Activated T-helper 1 cell treated with anti-CD3 and anti-CD28 coated beads, Interleukin-12 subunit alpha, Interleukin-12 subunit beta, Interleukin-2, Interleukin-4 antibody, amounts not matched to agents 30 ng/mL and 10 ng/mL and 1 ng/mL, durations not matched to agents 14 hours and 24 hours and 36 hours (primary cell): Measurements from ENCODE around the gene DAB2IP. TPM values are rescaled to one million over a fixed set of nuclear protein-coding genes. Genes with fewer than 3 reads are reported as not detected.
"Not testable (repeated sequence)": the region's sequence is repeated elsewhere in the genome, so short reads cannot be mapped to it uniquely, and the experiment has no call there.

ENCODE experiments used
- DNase-seq: peaks from one replicate; pipeline ENCODE4 v3.0.0; 2021; ENCODE audit warnings: low spot score
- H3K27ac Mint-ChIP-seq: one replicate; pipeline ENCODE4 v1.8.0; 2021; ENCODE audit warnings: mild to moderate bottlenecking, mixed read lengths
- H3K27me3 Mint-ChIP-seq: one replicate; pipeline ENCODE4 v1.8.0; 2022; ENCODE audit warnings: mild to moderate bottlenecking, moderate library complexity, mixed read lengths; ENCODE audit not compliant: insufficient read depth
- H3K36me3 Mint-ChIP-seq: one replicate; pipeline ENCODE4 v1.8.0; 2021; ENCODE audit warnings: low read depth, mixed read lengths
- H3K4me1 Mint-ChIP-seq: one replicate; pipeline ENCODE4 v1.8.0; 2021; ENCODE audit warnings: low read depth, mixed read lengths
- H3K4me3 Mint-ChIP-seq: one replicate; pipeline ENCODE4 v1.8.0; 2021; ENCODE audit warnings: mild to moderate bottlenecking, moderate library complexity, mixed read lengths
- H3K9me3 Mint-ChIP-seq: one replicate; pipeline ENCODE4 v1.8.0; 2021; ENCODE audit warnings: mixed read lengths
- intact Hi-C: fragments of 100-400 bp; cut with micrococcal nuclease; formaldehyde crosslinking; loops from one replicate; pipeline ENCODE4 v1.15.1; 2024
- total RNA-seq: library from RNA; stranded (reverse); gene quantifications from 2 replicates; pipeline ENCODE4 v1.2.3, GENCODE V29; 2022

DAB2IP gene
- total RNA-seq, 1 donor from 2014 or later = not detected

GRCh38 chr9:121642758-121643157, 8.7 kb upstream of the DAB2IP start:
- no peaks in the 10 kb centered on the region for H3K36me3 Mint-ChIP-seq
- H3K27ac Mint-ChIP-seq = no peak overlapping the region
- intact Hi-C loops = no loop called here
- peaks cover 2% of the 10 kb centered on the region for H3K27me3 Mint-ChIP-seq
- no peaks in the 10 kb centered on the region for H3K9me3 Mint-ChIP-seq
- no peak for DNase-seq
- H3K4me3 Mint-ChIP-seq = no peak overlapping the region
- no peaks in the 10 kb centered on the region for H3K4me1 Mint-ChIP-seq

DNA sequence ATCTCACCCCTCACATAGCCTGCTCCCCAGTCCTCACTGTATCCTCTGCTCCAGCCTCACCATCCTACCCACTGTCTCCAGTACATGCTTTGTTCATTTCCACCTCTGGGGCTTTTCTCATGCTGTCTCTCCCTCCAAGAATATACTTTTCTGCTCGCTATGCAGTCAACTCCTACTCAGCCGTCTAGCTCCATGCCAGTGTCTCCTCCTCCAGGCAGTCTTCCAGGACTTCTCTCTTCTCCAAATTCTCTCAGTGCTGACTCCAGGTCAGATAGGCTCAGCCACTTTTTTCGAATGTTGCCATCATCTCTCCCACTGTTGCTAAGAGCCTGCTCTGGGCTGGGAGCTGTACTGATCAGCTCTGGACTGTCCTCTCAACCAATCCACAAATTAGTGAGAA, 8.0 kb upstream of the DAB2IP start:
- no peak for DNase-seq
- H3K27me3 Mint-ChIP-seq = peaks cover 7% of the 10 kb centered on the region
- no peaks in the 10 kb centered on the region for H3K9me3 Mint-ChIP-seq
- no peaks in the 10 kb centered on the region for H3K4me1 Mint-ChIP-seq
- no peak overlapping the region for H3K4me3 Mint-ChIP-seq
- H3K27ac Mint-ChIP-seq = no peak overlapping the region
- intact Hi-C loops = no loop called here
- no peaks in the 10 kb centered on the region for H3K36me3 Mint-ChIP-seq

GRCh38 chr9:121644040-121644439, 7.4 kb upstream of the DAB2IP start:
- H3K27me3 Mint-ChIP-seq = peaks cover 12% of the 10 kb centered on the region
- intact Hi-C loops, H3K27ac Mint-ChIP-seq, H3K4me3 Mint-ChIP-seq, H3K36me3 Mint-ChIP-seq, H3K9me3 Mint-ChIP-seq, H3K4me1 Mint-ChIP-seq, DNase-seq: not testable (repeated sequence)

- Mint-ChIP-seq H3K36me3 (no peaks in the 10 kb centered on the region), H3K27ac (no peak overlapping the region), H3K4me3 (no peak overlapping the region), H3K27me3 (peaks cover 17% of the 10 kb centered on the region), H3K9me3 (no peaks in the 10 kb centered on the region), H3K4me1 (no peaks in the 10 kb centered on the region)
- intact Hi-C loops = no loop called here
- no peak for DNase-seq
Observed at GRCh38 chr9:121645003-121645402, 6.4 kb upstream of the DAB2IP start.

GRCh38 chr9:121645853-121646807, 5.3 kb upstream of the DAB2IP start:
- intact Hi-C loops = no loop called here
- no peak overlapping the region for H3K4me3 Mint-ChIP-seq
- H3K9me3 Mint-ChIP-seq = no peaks in the 10 kb centered on the region
- DNase-seq = no peak
- peaks cover 28% of the 10 kb centered on the region for H3K27me3 Mint-ChIP-seq
- H3K4me1 Mint-ChIP-seq = peaks cover 6% of the 10 kb centered on the region
- H3K27ac Mint-ChIP-seq = no peak overlapping the region
- no peaks in the 10 kb centered on the region for H3K36me3 Mint-ChIP-seq

- Mint-ChIP-seq H3K9me3 (no peaks in the 10 kb centered on the region), H3K27me3 (peaks cover 29% of the 10 kb centered on the region), H3K4me1 (peaks cover 6% of the 10 kb centered on the region), H3K4me3 (no peak overlapping the region), H3K27ac (no peak overlapping the region), H3K36me3 (no peaks in the 10 kb centered on the region)
- intact Hi-C loops = no loop called here
- no peak for DNase-seq
Observed at GRCh38 chr9:121646992-121647391, 4.4 kb upstream of the DAB2IP start.

DNA sequence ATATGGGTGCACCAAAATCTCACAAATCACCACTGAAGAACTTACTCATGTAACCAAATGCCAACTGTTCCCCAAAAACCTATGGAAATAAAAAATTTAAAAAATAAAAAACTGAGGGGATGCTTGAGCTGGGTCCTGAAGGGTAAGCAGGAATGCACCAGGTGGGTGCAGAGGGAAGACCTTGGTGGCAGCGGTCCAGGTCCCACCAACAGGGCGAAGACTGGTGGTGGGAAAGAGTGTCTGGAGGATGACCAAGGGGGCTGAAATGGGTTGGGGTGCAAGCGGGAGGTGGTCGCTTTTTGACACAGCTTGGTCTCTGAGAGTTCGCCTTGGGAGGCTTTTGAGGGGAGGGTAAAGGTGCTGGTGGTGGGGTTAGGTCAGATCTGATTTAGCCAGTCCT, 3.3 kb upstream of the DAB2IP start:
- no peaks in the 10 kb centered on the region for H3K9me3 Mint-ChIP-seq
- H3K36me3 Mint-ChIP-seq = no peaks in the 10 kb centered on the region
- no peak overlapping the region for H3K4me3 Mint-ChIP-seq
- intact Hi-C loops = no loop called here
- no peak overlapping the region for H3K27ac Mint-ChIP-seq
- H3K27me3 Mint-ChIP-seq = peaks cover 39% of the 10 kb centered on the region
- DNase-seq = no peak
- H3K4me1 Mint-ChIP-seq = peaks cover 6% of the 10 kb centered on the region

DNA sequence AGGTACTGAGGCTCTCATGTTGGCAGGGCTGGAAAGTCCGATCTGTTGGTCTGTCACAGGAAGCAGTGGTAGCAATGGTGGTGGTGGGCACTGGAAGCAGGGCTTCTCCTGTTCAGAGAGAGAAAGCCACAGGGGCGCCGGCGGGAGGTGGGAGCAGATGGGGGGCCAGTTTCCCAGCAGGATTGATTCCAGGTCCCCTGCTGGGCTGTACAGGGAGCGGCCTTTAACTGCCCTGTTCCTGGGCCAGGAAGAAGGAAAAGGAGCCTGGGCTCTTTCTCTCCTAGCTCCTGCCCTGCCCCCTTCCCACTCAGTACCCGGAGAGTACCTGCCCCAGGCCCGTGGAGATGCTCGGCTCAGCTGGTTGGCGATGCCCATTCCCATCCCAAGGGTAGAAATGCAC, 2.6 kb upstream of the DAB2IP start:
- Mint-ChIP-seq H3K36me3 (no peaks in the 10 kb centered on the region), H3K27me3 (peaks cover 45% of the 10 kb centered on the region)
- no peak for DNase-seq

DNA sequence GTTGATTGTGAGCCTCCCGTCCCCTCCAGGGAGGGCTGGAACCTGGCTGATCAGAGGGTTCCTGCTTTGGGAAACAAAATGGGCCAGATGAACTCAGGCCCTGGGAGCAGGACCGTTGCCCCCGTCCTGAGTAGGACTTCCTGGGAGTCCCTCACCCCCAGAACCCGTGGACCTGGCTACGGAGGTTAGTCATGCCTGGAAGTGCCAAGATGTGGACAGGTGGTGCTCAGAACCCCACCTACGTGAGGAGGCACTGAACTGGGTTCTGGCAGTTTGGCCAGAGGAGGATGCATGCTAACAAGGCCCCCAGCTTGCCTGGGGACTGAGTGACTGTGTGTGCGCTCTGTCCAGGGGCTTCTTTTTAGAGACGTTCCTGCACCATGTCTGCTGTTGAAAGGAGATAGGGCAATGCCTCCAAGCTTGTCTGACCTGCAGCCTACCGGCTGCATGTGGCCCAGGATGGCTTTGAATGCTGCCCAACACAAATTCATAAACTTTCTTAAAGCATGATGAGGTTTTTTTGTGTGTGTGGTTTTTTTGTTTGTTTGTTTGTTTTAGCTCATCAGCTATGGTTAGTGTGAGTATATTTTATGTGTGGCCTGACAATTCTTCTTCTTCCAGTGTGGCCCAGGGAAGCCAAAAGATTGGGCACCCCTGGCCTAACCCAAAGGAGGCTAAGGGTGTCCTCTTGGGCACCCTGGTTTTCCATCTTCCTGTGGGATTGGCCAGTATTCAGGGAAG, 1.8 kb upstream of the DAB2IP start:
- Mint-ChIP-seq H3K36me3 (no peaks in the 10 kb centered on the region), H3K27me3 (peaks cover 54% of the 10 kb centered on the region), H3K4me1 (peaks cover 6% of the 10 kb centered on the region), H3K9me3 (no peaks in the 10 kb centered on the region), H3K4me3 (no peak overlapping the region), H3K27ac (no peak overlapping the region)
- no peak for DNase-seq
- intact Hi-C loops = no loop called here

More for the DNA sequence above, 2.6 kb upstream of the DAB2IP start:
- Mint-ChIP-seq H3K27ac (no peak overlapping the region), H3K9me3 (no peaks in the 10 kb centered on the region), H3K4me3 (no peak overlapping the region), H3K4me1 (peaks cover 6% of the 10 kb centered on the region)
- intact Hi-C loops = no loop called here

DNA sequence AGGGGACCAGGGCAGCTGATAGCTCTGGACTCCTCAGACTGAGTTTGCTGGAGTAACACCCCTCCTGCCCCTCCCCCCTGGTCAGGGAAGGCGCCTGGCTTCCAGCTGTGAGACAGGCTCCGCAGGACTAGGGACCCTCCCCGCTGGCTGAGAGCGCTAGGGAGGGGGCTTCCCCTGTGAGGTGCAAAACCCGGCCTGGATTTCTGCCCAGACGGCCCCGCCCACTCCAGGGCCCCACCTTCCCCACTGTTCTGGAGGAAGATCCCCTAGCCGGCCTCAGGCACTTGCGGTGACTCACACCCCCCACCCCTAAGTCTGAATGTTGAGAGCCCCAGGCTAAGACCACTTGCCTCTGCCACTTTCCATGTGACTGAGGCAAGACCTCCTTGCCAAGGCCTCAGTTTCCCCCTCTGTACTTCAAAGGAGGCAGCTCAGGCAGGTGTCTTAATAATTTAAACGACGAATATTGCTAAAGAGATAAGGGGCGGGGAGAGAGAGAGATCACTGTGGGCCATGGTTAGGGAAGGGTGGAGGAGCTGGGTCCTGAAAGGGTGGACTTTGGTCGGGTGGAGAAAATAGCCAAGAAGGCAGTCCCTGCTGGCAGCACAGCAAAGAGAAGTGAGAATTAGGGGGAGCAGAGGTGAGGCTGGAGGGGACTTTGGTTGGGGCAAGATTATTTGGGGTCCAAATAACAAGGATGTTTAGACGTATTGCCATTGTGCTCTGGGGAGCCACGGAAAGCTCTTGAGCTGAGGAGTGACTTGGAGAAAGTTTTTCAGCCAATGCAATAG, 1.0 kb upstream of the DAB2IP start:
- Mint-ChIP-seq H3K4me1 (peaks cover 6% of the 10 kb centered on the region), H3K36me3 (no peaks in the 10 kb centered on the region), H3K9me3 (no peaks in the 10 kb centered on the region), H3K27ac (no peak overlapping the region), H3K27me3 (peaks cover 58% of the 10 kb centered on the region), H3K4me3 (no peak overlapping the region)
- intact Hi-C loops = no loop called here
- no peak for DNase-seq

DNA sequence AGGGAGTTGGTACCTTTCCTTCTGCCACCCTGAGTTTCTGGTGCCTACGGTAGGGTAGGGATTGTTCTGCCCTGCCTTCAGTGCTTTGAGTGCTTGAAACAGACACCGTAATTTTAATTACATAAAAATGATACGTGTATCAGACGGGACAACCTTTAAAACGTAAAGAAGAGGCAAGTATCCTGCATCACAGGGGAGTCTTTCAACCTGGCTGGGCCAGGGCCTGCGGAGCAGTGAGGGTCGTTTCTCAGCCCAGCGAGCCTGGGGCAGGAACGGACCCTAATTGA, 483 bp upstream of the DAB2IP start:
- DNase-seq = no peak
- H3K4me3 Mint-ChIP-seq = no peak overlapping the region
- intact Hi-C loops = no loop called here
- no peaks in the 10 kb centered on the region for H3K36me3 Mint-ChIP-seq
- H3K9me3 Mint-ChIP-seq = no peaks in the 10 kb centered on the region
- peaks cover 58% of the 10 kb centered on the region for H3K27me3 Mint-ChIP-seq
- peaks cover 6% of the 10 kb centered on the region for H3K4me1 Mint-ChIP-seq
- H3K27ac Mint-ChIP-seq = no peak overlapping the region

DNA sequence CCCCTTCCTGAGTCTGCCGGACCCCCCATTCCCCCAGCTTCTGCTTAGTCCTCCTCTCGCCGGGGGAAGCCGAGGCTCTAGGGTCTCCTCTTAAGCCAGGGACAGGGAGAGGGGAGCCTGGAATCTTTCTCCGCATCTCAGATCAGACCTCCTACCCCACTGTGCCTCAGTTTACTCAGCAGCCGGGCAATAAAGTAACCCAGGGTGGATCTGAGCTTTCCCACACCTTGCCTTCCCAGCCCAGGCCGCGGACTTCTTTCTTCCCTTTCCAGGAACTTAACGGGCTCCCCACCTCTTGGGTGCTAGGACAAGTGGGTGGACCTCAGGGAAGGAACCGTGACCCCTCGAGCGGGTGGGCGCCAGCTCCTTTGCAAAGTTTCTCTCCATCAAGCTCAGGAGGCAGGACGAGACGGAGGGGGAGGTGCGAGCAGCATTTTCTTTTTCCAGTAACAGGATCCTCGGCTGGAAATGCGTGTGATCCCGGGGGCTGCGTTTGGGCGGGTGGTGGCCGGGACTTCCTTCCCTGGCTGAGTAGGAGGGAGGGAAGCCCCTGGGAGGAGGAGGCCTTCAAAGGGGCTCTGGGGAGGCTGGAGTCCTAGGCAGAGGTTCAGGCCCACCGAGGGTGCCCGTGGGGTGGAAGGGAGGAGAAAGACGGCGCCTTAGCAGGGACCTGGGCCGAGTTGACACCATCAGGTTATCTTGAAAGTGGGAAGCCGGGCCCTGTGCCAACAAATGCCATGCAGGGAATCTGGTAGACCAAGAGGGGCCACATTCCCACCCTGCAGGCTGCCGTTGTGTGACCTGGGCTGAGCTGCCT, 795 bp downstream of the DAB2IP start:
- no peaks in the 10 kb centered on the region for H3K9me3 Mint-ChIP-seq
- no peak overlapping the region for H3K4me3 Mint-ChIP-seq
- no peaks in the 10 kb centered on the region for H3K36me3 Mint-ChIP-seq
- H3K27ac Mint-ChIP-seq = no peak overlapping the region
- no peak for DNase-seq
- peaks cover 6% of the 10 kb centered on the region for H3K4me1 Mint-ChIP-seq
- intact Hi-C loops = no loop called here
- peaks cover 56% of the 10 kb centered on the region for H3K27me3 Mint-ChIP-seq
